H1 (cell line): Measurements from ENCODE around the gene TEF. TPM values are rescaled to one million over a fixed set of nuclear protein-coding genes. Genes with fewer than 3 reads are reported as not detected.

Source experiments
- CTCF ChIA-PET: fragments of 300-600 bp; sonication (Branson Sonifier 250); formaldehyde crosslinking; loops from one replicate; lab custom pipeline; 2021; ENCODE audit not compliant: partially characterized antibody; lab: Charles Lee
- POLR2A ChIA-PET: fragments of 300-600 bp; sonication (Branson Sonifier 250); formaldehyde crosslinking; loops from one replicate; lab custom pipeline; 2021; ENCODE audit warnings: inconsistent platforms; ENCODE audit not compliant: partially characterized antibody; lab: Charles Lee
- DNase-seq, 2 experiments: peaks; one replicate each; pipeline versions ENCODE4 v3.0.0 to v3.0.0-alpha.2; 2010 to 2022; ENCODE audit warnings: low spot score in 2 of 2, low read depth in 1 of 2, mixed read lengths in 1 of 2
- FAIRE-seq: peaks from 2 replicates; lab custom pipeline; 2011; peaks lifted over from hg19 to GRCh38; lab: Jason Lieb, UNC
- H2AFZ ChIP-seq: 2 replicates; pipeline ENCODE4 v1.8.1; 2012; ENCODE audit warnings: low read length, inconsistent platforms
- H2AK5ac ChIP-seq: 2 replicates; pipeline ENCODE4 v1.6.1; 2013; ENCODE audit warnings: low read depth, low read length
- H2BK120ac ChIP-seq: replicated peaks from 2 replicates; pipeline ENCODE3; 2013; ENCODE audit warnings: low read depth, low read length, inconsistent platforms
- H2BK12ac ChIP-seq: 2 replicates; pipeline ENCODE4 v1.6.1; 2013; ENCODE audit warnings: low read depth, low read length
- H2BK15ac ChIP-seq: 2 replicates; pipeline ENCODE4 v1.6.1; 2013; ENCODE audit warnings: low read length
- H2BK20ac ChIP-seq: 2 replicates; pipeline ENCODE4 v1.6.1; 2013; ENCODE audit warnings: low read length
- H2BK5ac ChIP-seq: 2 replicates; pipeline ENCODE4 v1.6.1; 2013; ENCODE audit warnings: low read depth, low read length
- H3K14ac ChIP-seq: 2 replicates; pipeline ENCODE4 v1.6.1; 2013; ENCODE audit warnings: inconsistent platforms; ENCODE audit not compliant: insufficient read length
- H3K18ac ChIP-seq: 2 replicates; pipeline ENCODE4 v1.6.1; 2013; ENCODE audit warnings: low read length; ENCODE audit errors: extremely low read depth
- H3K23ac ChIP-seq: 2 replicates; pipeline ENCODE4 v1.6.1; 2013; ENCODE audit warnings: inconsistent platforms; ENCODE audit not compliant: insufficient read length
- H3K23me2 ChIP-seq: 2 replicates; pipeline ENCODE4 v1.6.1; 2013; ENCODE audit warnings: low read depth, low read length
- H3K27ac ChIP-seq: 2 replicates; pipeline ENCODE4 v1.6.1; 2011; ENCODE audit warnings: low read depth, low read length, inconsistent platforms
- H3K27me3 ChIP-seq, 4 experiments: replicated peaks in 1 of 4; 1 replicate in 1 of 4; 2 replicates in 3 of 4; pipeline versions ENCODE4 v1.6.1 to v1.8.1; 2011 to 2013; ENCODE audit warnings: low read length in 3 of 4, mild to moderate bottlenecking in 3 of 4, inconsistent platforms in 2 of 4, mixed read lengths in 2 of 4, moderate library complexity in 1 of 4; ENCODE audit not compliant: control insufficient read depth in 3 of 4, insufficient read depth in 3 of 4; ENCODE audit errors: extremely low read depth in 1 of 4
- H3K36me3 ChIP-seq, 4 experiments: 2 replicates each; pipeline versions ENCODE4 v1.6.1 to v1.8.1; 2011 to 2013; ENCODE audit warnings: mild to moderate bottlenecking in 4 of 4, low read length in 3 of 4, moderate library complexity in 2 of 4, control low read depth in 1 of 4, inconsistent platforms in 1 of 4; ENCODE audit not compliant: insufficient read depth in 4 of 4, control insufficient read depth in 2 of 4
- H3K4ac ChIP-seq: replicated peaks from 2 replicates; pipeline ENCODE3; 2013; ENCODE audit warnings: low read length, low read depth, mixed read lengths, inconsistent platforms; ENCODE audit not compliant: insufficient read length
- H3K4me1 ChIP-seq, 4 experiments: replicated peaks in 1 of 4; 1 replicate in 1 of 4; 2 replicates in 3 of 4; pipeline versions ENCODE4 v1.6.1 to v1.8.1; 2011 to 2013; ENCODE audit warnings: low read length in 3 of 4, inconsistent platforms in 2 of 4, mixed read lengths in 1 of 4; ENCODE audit not compliant: insufficient read depth in 4 of 4, control insufficient read depth in 3 of 4
- H3K4me2 ChIP-seq, 2 experiments: 2 replicates each; pipeline versions ENCODE4 v1.6.1 to v1.8.1; 2011 to 2013; ENCODE audit warnings: low read depth in 2 of 2, low read length in 2 of 2, control low read depth in 1 of 2, inconsistent platforms in 1 of 2, mild to moderate bottlenecking in 1 of 2; ENCODE audit not compliant: insufficient read depth in 1 of 2
- H3K4me3 ChIP-seq, 4 experiments: fragments of 200-600, 300-600 bp in 1 of 4; sonication (generic), shearing (Covaris generic), sonication (Bioruptor Twin) in 1 of 4; 2 replicates each; pipeline versions ENCODE4 v1.5.1 to v1.8.1; 2011 to 2016; ENCODE audit warnings: low read length in 4 of 4, low read depth in 3 of 4, control low read depth in 2 of 4, inconsistent platforms in 2 of 4, mild to moderate bottlenecking in 2 of 4, mixed read lengths in 1 of 4, moderate library complexity in 1 of 4; ENCODE audit not compliant: insufficient read depth in 2 of 4; ENCODE audit errors: extremely low read depth in 1 of 4
- H3K56ac ChIP-seq: replicated peaks from 2 replicates; pipeline ENCODE3; 2013; ENCODE audit warnings: low read depth, mild to moderate bottlenecking, mixed read lengths, low read length, inconsistent platforms; ENCODE audit not compliant: insufficient read length
- H3K79me1 ChIP-seq: 2 replicates; pipeline ENCODE4 v1.6.1; 2013; ENCODE audit warnings: low read depth, low read length, control low read depth
- H3K79me2 ChIP-seq, 2 experiments: 2 replicates each; pipeline versions ENCODE4 v1.6.1 to v1.8.1; 2012 to 2013; ENCODE audit warnings: low read length in 2 of 2, mild to moderate bottlenecking in 2 of 2, inconsistent platforms in 1 of 2; ENCODE audit not compliant: insufficient read depth in 2 of 2, control insufficient read depth in 1 of 2
- H3K9ac ChIP-seq, 4 experiments: replicated peaks in 1 of 4; 1 replicate in 1 of 4; 2 replicates in 3 of 4; pipeline versions ENCODE4 v1.6.1 to v1.8.1; 2011 to 2013; ENCODE audit warnings: low read depth in 3 of 4, low read length in 3 of 4, control low read depth in 2 of 4, mild to moderate bottlenecking in 2 of 4, moderate library complexity in 2 of 4, inconsistent platforms in 1 of 4; ENCODE audit errors: extremely low read depth in 1 of 4
- H3K9me3 ChIP-seq, 2 experiments: 2 replicates each; pipeline versions ENCODE4 v1.6.1 to v1.8.1; 2012 to 2013; ENCODE audit warnings: mild to moderate bottlenecking in 2 of 2, moderate library complexity in 2 of 2, control low read depth in 1 of 2, inconsistent platforms in 1 of 2, low read depth in 1 of 2, low read length in 1 of 2, mixed read lengths in 1 of 2; ENCODE audit not compliant: insufficient read depth in 2 of 2
- H4K20me1 ChIP-seq, 2 experiments: replicated peaks in 1 of 2; 2 replicates each; pipeline versions ENCODE3 to v1.8.1; 2011 to 2013; ENCODE audit warnings: inconsistent platforms in 2 of 2, low read length in 2 of 2, mild to moderate bottlenecking in 1 of 2; ENCODE audit not compliant: insufficient read depth in 2 of 2, control insufficient read depth in 1 of 2
- H4K5ac ChIP-seq: 2 replicates; pipeline ENCODE4 v1.6.1; 2013; ENCODE audit warnings: low read length, low read depth, mixed read lengths, inconsistent platforms; ENCODE audit not compliant: insufficient read length
- H4K8ac ChIP-seq: 2 replicates; pipeline ENCODE4 v1.8.0; 2013; ENCODE audit warnings: mild to moderate bottlenecking, moderate library complexity, low read length, inconsistent platforms; ENCODE audit not compliant: insufficient read depth; ENCODE audit errors: extremely low read depth
- H4K91ac ChIP-seq: replicated peaks from 2 replicates; pipeline ENCODE3; 2013; ENCODE audit warnings: low read length, mixed read lengths, inconsistent platforms; ENCODE audit not compliant: insufficient read length
- BCL11A ChIP-seq, 2 experiments: IDR thresholded peaks; one replicate each; pipeline ENCODE4 v1.6.1; 2011; ENCODE audit warnings: low read depth in 2 of 2, low read length in 2 of 2, mild to moderate bottlenecking in 2 of 2
- CBX5 ChIP-seq: fragments of 300-800, 300-1000 bp; sonication (generic); IDR thresholded peaks from 2 replicates; pipeline ENCODE4 v1.7.1; 2016; ENCODE audit warnings: antibody characterized with exemption, low read length, low read depth
- CBX8 ChIP-seq: fragments of 300-800, 300-1000 bp; sonication (generic); IDR thresholded peaks from 2 replicates; pipeline ENCODE4 v1.7.1; 2016; ENCODE audit warnings: low read depth, low read length, borderline replicate concordance
- CTBP2 ChIP-seq: IDR thresholded peaks from 2 replicates; pipeline ENCODE4 v1.7.0; 2011; ENCODE audit warnings: borderline replicate concordance, mild to moderate bottlenecking, moderate library complexity, mixed read lengths, low read length; ENCODE audit not compliant: insufficient read depth, insufficient read length
- CTCF ChIP-seq, 3 experiments: IDR thresholded peaks; 1 replicate in 2 of 3; 2 replicates in 1 of 3; pipeline versions ENCODE4 v1.5.1 to v1.6.1; 2011; ENCODE audit warnings: low read length in 3 of 3, mild to moderate bottlenecking in 3 of 3, inconsistent platforms in 2 of 3, low read depth in 1 of 3, moderate library complexity in 1 of 3; ENCODE audit not compliant: insufficient read depth in 1 of 3; ENCODE audit errors: control extremely low read depth in 1 of 3
- EZH2 ChIP-seq: fragments of 200-600 bp; sonication (generic); IDR thresholded peaks from 2 replicates; pipeline ENCODE4 v1.7.1; 2012; ENCODE audit warnings: low read depth, mild to moderate bottlenecking, moderate library complexity, low read length, inconsistent platforms; ENCODE audit not compliant: severe bottlenecking
- FOSL1 ChIP-seq: IDR thresholded peaks from 2 replicates; pipeline ENCODE4 v1.6.1; 2011; ENCODE audit warnings: mild to moderate bottlenecking, low read depth, low read length, moderate library complexity; ENCODE audit not compliant: insufficient read depth
- GTF2F1 ChIP-seq: IDR thresholded peaks from 2 replicates; pipeline ENCODE4 v1.6.1; 2012; ENCODE audit warnings: low read depth, low read length, improper control_type of control experiment, borderline replicate concordance
- JUN ChIP-seq: IDR thresholded peaks from 2 replicates; pipeline ENCODE4 v1.6.1; 2011; ENCODE audit warnings: low read depth, mild to moderate bottlenecking, improper control_type of control experiment, low read length
- POLR2A ChIP-seq, 2 experiments: IDR thresholded peaks; 1 replicate in 1 of 2; 2 replicates in 1 of 2; pipeline ENCODE4 v1.6.1; 2011; ENCODE audit warnings: low read depth in 2 of 2, low read length in 2 of 2, mild to moderate bottlenecking in 2 of 2; ENCODE audit errors: control extremely low read depth in 1 of 2
- SIRT6 ChIP-seq: IDR thresholded peaks from one replicate; pipeline ENCODE4 v1.7.1; 2012; ENCODE audit warnings: low read length, inconsistent platforms
- WGBS, 2 experiments: shearing (Covaris generic) in 1 of 2; methylation state at CpG; one replicate each; pipeline versions ENCODE4 v1.1.6 to v1.1.7; 2013 to 2015; ENCODE audit warnings: low lambda C conversion rate in 2 of 2, mixed read lengths in 2 of 2, inconsistent platforms in 1 of 2, low coverage in 1 of 2, missing lambda C conversion rate in 1 of 2; ENCODE audit not compliant: insufficient replicate concordance in 2 of 2, insufficient coverage in 1 of 2, insufficient read length in 1 of 2; ENCODE audit errors: extremely low coverage in 1 of 2, missing lambda C conversion rate in 1 of 2; 5-methylcytosine and 5-hydroxymethylcytosine counted together
- polyA plus RNA-seq, 7 experiments: library from polyadenylated mRNA; depleted of rRNA in 3 of 7; stranded (reverse) in 5 of 7; unstranded in 2 of 7; fragments of >200 nt in 5 of 7; fragments of 200-250 nt in 2 of 7; gene quantifications; 1 replicate in 5 of 7; 2 replicates in 1 of 7; 4 replicates in 1 of 7; pipeline versions ENCODE4 v1.2.1 to v1.2.3, GENCODE V29; 2011 to 2013; ENCODE audit warnings: missing spikeins in 2 of 7, mixed read lengths in 2 of 7
- total RNA-seq: library from RNA; stranded (reverse); fragmentation: NEBNext Ultra II Directional; extraction: Animal tissue kit (Norgen Biotek cat#: 25700); gene quantifications from 2 replicates; pipeline ENCODE4 v1.2.1, GENCODE V29; 2021

TEF gene
- total and polyA plus RNA-seq, 2 of the 8 experiments (the other 6 are each of a cell fraction or from before 2014, with no cell fraction given) = 7.4 to 9.0 TPM

GRCh38 chr22:41343717-41344116 is 38.0 kb upstream of the TEF start:
- H3K23me2 ChIP-seq = no peaks in the 10 kb centered on the region
- ChIA-PET CTCF (interaction anchor here (0.6 to 0.7 kb wide), 2 partner anchors 16 to 575 kb away, joined by 3 read pairs; no protein-coding TSS in a partner anchor), POLR2A (interaction anchor here (0.6 to 2.2 kb wide), 10 partner anchors 10 to 39 kb away, joined by 3 to 9 read pairs (median 4); partner anchors contain the start of gene TEF)
- H2BK120ac ChIP-seq = no peak overlapping the region
- H4K5ac ChIP-seq = no peak overlapping the region
- FAIRE-seq (no peak), DNase-seq (no peak)
- no peaks in the 10 kb centered on the region for H3K9me3 ChIP-seq
- H3K4me1 ChIP-seq = no peaks in the 10 kb centered on the region
- H3K4ac ChIP-seq = no peak overlapping the region
- H3K14ac ChIP-seq = no peak overlapping the region
- H3K79me1 ChIP-seq = no peaks in the 10 kb centered on the region
- no peak overlapping the region for H4K8ac ChIP-seq
- H3K18ac ChIP-seq = no peak overlapping the region
- H3K27ac ChIP-seq = no peak overlapping the region
- H2BK5ac ChIP-seq = no peak overlapping the region
- H2BK12ac ChIP-seq = no peak overlapping the region
- 97% methylated on average over 8 of the region's 9 CpGs; no CpG with 5 or more reads in 1 of the 2 experiments for WGBS, 2 experiments
- H2AK5ac ChIP-seq = no peak overlapping the region
- H3K79me2 ChIP-seq = no peaks in the 10 kb centered on the region
- peaks cover 17 to 47% (median 35%) of the 10 kb centered on the region in 4 experiments for H3K36me3 ChIP-seq
- no peak overlapping the region for H2BK20ac ChIP-seq
- H3K27me3 ChIP-seq = no peaks in the 10 kb centered on the region; a peak in 1 of 7 replicates
- no peak overlapping the region for H2BK15ac ChIP-seq
- no peak overlapping the region for H3K56ac ChIP-seq
- peaks cover 0 to 1% of the 10 kb centered on the region in 2 experiments for H4K20me1 ChIP-seq
- H3K9ac ChIP-seq = no peak overlapping the region
- no peak overlapping the region for H4K91ac ChIP-seq
- no peak overlapping the region for H3K23ac ChIP-seq
- H3K4me3 ChIP-seq = no peak overlapping the region
- no peak overlapping the region for H2AFZ ChIP-seq
- no peak overlapping the region for H3K4me2 ChIP-seq
- TF ChIP-seq SIRT6 (no peak), BCL11A (IDR thresholded peaks at IDR 0.05; ENCODE audit: low read depth in 2 of 2, low read length in 2 of 2) (no peak), CBX8 (no peak), FOSL1 (no peak), GTF2F1 (no peak), JUN (no peak), CTBP2 (no peak), EZH2 (no peak), POLR2A (IDR thresholded peaks at IDR 0.05; ENCODE audit: control extremely low read depth in 1 of 2, low read depth in 2 of 2, low read length in 2 of 2) (no peak), CTCF (IDR thresholded peaks at IDR 0.05; ENCODE audit: control extremely low read depth in 1 of 3, insufficient read depth in 1 of 3, low read depth in 1 of 3, low read length in 3 of 3) (no peak), CBX5 (no peak)
